Limb (tissue), 2 donors: ENCODE measurements around the gene ZBTB45.
A peak's percentile ranks its signal among the peaks of the same experiment; 100 is the strongest.
"Not testable (repeated sequence)": the region's sequence is repeated elsewhere in the genome, so short reads cannot be mapped to it uniquely, and the experiment has no call there.

Source experiments
- DNase-seq, 2 donors: peaks; one replicate each; pipeline ENCODE4 v3.0.0-alpha.2; 2016; ENCODE audit errors: extremely low spot score in 2 of 2

Gene ZBTB45

GRCh38 chr19:58511353-58512208, 8.0 kb downstream of the ZBTB45 start, which contains the start of gene SLC27A5:
Gene SLC27A5 (minus strand): TSS chr19:58511992. CDS start chr19:58511955, 37 bp downstream.
- DNase-seq, result no peak

- no peak for DNase-seq
These were observed 9.3 kb downstream of the ZBTB45 start for GRCh38 chr19:58510084-58510862.

- DNase-seq, result no peak
These were observed 9.9 kb downstream of the ZBTB45 start for GRCh38 chr19:58509731-58510083.

DNA sequence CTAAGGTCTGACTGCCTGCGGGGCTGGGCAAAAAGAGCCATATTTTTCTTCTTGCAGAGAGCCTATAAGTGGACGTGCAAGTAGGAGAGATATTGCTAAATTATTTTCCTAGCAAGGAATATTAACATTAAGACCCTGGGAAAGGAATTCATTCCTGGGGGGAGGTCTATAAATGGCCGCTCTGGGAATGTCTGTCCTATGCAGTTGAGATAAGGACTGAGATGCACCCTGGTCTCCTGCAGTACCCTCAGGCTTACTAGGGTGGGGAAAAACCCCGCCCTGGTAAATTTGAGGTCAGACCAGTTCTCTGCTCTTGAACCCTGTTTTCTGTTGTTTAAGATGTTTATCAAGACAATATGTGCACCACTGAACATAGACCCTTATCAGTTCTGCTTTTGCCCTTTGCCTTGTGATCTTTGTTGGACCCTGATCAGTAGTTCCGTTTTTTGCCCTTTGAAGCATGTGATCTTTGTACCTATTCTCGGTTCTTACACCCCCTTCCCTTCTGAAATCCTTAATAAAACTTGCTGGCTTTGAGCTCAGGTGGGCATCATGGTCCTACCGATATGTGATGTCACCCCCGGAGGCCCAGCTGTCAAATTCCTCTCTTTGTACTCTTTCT, 11.9 kb downstream of the ZBTB45 start:
- not testable (repeated sequence) for DNase-seq

DNA sequence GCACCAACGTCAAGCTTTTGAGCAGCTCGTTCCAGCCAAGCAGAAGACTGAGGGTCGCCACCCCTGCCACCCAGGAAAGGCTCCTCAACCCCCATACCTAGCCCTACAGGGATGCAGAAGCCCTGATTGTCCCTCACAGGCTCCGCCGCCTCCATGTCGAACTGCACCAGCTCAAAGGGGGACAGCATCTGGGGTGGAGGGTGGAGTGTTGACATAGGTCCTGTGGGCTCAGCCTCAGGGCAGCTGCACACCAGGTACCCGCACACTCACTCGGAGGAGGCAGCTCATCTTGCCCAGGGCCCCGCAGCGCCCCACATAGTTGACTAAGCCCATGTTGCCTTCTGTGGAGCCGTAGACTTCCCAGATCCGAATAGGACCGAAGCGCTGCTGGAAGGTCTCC, 19.4 kb downstream of the ZBTB45 start:
- no peak for DNase-seq

- peak; percentile 95 to 97 for DNase-seq
These were observed 20.3 kb downstream of the ZBTB45 start for GRCh38 chr19:58499021-58499927.

GRCh38 chr19:58498316-58499020, 21.1 kb downstream of the ZBTB45 start:
- no peak for DNase-seq

DNA sequence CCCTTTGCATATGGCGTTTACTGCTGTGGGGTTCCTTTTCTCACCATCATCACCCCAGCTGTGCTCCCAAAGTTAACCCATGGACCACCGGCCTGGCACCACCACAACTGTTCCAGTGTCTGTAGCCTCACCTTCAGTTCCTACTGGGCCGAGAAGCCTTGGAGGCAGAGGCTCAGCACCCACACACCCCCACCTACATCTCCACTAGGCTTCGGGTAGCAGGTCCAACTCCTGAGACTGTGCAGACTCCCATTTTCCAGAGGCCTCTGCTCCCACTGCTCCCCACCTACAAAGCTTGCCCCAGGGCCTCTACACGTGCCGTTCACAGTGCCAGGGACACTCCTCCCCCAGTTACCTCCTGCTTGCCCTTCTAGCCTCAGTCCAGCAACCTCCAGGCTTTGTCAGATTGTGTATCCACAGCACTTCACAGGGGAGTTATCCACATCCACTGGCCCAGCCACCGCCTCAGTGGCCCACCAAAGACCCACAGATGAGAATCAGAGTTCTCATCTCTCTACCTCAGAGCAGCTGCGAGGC, 21.9 kb downstream of the ZBTB45 start:
- no peak for DNase-seq

GRCh38 chr19:58492265-58492664, 27.3 kb downstream of the ZBTB45 start:
- DNase-seq, result no peak

- DNase-seq, result no peak
These were observed 28.2 kb downstream of the ZBTB45 start for GRCh38 chr19:58491393-58491792.

GRCh38 chr19:58484349-58484748, 35.3 kb downstream of the ZBTB45 start:
- DNase-seq, result not testable (repeated sequence)

DNA sequence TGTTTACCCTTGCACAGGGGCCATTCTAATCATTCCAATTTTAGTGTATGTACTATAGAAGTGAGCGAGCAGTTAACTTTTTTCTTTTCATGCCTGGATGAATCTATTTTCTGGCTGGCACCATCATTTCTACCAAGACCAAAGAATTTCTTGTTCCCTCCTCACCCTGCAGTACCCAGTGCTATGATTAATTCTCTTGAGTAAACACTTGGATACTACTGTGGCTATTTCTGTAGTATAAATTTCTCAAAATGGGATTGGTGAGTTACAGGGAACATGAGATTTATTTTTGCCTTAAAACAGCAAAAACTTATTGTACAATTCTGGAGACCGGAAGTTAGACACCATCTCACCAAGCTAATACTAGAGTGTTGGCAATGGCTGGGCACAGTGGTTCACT, 35.8 kb downstream of the ZBTB45 start:
- DNase-seq, result no peak

DNA sequence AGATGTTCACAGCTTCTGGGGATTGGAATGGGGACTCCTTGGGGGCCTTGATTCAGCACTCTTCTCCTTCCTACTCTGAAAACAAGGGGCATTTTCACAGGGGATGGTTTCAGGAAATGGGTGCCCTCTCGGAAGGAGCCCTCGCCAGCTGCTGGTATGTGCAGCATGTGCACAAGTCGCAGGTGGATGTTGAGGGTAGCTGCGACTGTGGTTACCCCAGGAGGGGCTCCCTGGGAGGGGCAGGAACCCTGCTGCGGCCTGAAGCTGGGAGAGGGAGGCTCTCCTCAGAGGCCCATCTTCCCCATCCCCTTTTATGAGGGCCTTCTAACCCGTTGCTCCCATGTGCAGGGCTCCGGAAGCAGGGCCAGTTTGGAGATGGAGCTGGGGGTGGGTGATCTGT, 37.2 kb downstream of the ZBTB45 start:
- no peak for DNase-seq

GRCh38 chr19:58480831-58481230, 38.8 kb downstream of the ZBTB45 start:
- DNase-seq, result no peak

GRCh38 chr19:58480481-58480830, 39.2 kb downstream of the ZBTB45 start:
- DNase-seq, result no peak

GRCh38 chr19:58479736-58480480, 39.7 kb downstream of the ZBTB45 start:
- DNase-seq, result no peak

DNA sequence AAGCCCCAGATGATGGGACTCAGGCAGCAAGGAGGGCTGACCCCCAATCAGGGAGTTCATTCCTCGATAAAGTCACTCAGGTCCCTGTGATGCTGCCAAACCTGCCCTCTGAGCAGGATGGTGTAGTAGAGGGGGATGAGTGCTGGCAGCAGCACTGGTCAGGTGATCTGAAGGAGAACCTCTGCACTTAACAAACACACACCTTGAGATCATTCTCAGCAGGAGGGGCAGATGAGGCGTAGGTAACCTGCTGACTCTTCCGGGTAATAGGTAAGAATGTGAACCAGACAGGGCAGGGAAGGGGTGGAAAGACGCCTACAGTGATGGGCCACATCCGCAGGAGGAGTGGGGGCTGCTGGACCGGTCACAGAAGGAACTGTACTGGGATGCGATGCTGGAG, 40.3 kb downstream of the ZBTB45 start:
- DNase-seq, result no peak

GRCh38 chr19:58477871-58478270, 41.7 kb downstream of the ZBTB45 start:
- no peak for DNase-seq

- no peak for DNase-seq
These were observed 42.5 kb downstream of the ZBTB45 start for GRCh38 chr19:58477130-58477529.
